ENCODE results near the gene SLC7A4.
A peak's percentile ranks its signal among the peaks of the same experiment; 100 is the strongest.

Gene SLC7A4

GRCh38 chr22:21032868-21033688, 717 bp upstream of the SLC7A4 start:
- no peaks in the 10 kb centered on the region for H3K36me3 ChIP-seq (ENCODE audit: control insufficient read depth in 1 of 2, insufficient read depth in 2 of 2, low read length in 2 of 2)

GRCh38 chr22:21031545-21032036, 770 bp downstream of the SLC7A4 start:
- no peak overlapping the region for H3K27ac ChIP-seq (ENCODE audit: low read length)
- H3K4me1 ChIP-seq (ENCODE audit: control insufficient read depth in 1 of 2, insufficient read depth in 2 of 2, low read length in 2 of 2): peaks cover 0 to 9% of the 10 kb centered on the region in 2 donors
- peak overlapping the region in 1 of 2 donors; percentile 11 for H3K4me3 ChIP-seq (ENCODE audit: low read depth in 1 of 2, low read length in 2 of 2)
- H3K36me3 ChIP-seq (ENCODE audit: control insufficient read depth in 1 of 2, insufficient read depth in 2 of 2, low read length in 2 of 2): no peaks in the 10 kb centered on the region
- peaks cover 3% of the 10 kb centered on the region for H3K27me3 ChIP-seq (ENCODE audit: low read depth, low read length)
- no peaks in the 10 kb centered on the region for H3K9me3 ChIP-seq (ENCODE audit: control insufficient read depth in 1 of 2, low read length in 2 of 2)

More at GRCh38 chr22:21032868-21033688, 717 bp upstream of the SLC7A4 start:
- no peak overlapping the region for H3K27ac ChIP-seq (ENCODE audit: low read length)
- no peaks in the 10 kb centered on the region for H3K9me3 ChIP-seq (ENCODE audit: control insufficient read depth in 1 of 2, low read length in 2 of 2)
- peaks cover 0 to 4% of the 10 kb centered on the region in 2 donors for H3K4me1 ChIP-seq (ENCODE audit: control insufficient read depth in 1 of 2, insufficient read depth in 2 of 2, low read length in 2 of 2)
- peaks cover 3% of the 10 kb centered on the region for H3K27me3 ChIP-seq (ENCODE audit: low read depth, low read length)
- peak overlapping the region in 1 of 2 donors; percentile 45 for H3K4me3 ChIP-seq (ENCODE audit: low read depth in 1 of 2, low read length in 2 of 2)

- Histone ChIP-seq H3K27ac (ENCODE audit: low read length) (no peak overlapping the region), H3K9me3 (ENCODE audit: control insufficient read depth in 1 of 2, low read length in 2 of 2) (no peaks in the 10 kb centered on the region), H3K4me1 (ENCODE audit: control insufficient read depth in 1 of 2, insufficient read depth in 2 of 2, low read length in 2 of 2) (peaks cover 0 to 9% of the 10 kb centered on the region in 2 donors), H3K27me3 (ENCODE audit: low read depth, low read length) (peaks cover 3% of the 10 kb centered on the region), H3K4me3 (ENCODE audit: low read depth in 1 of 2, low read length in 2 of 2) (no peak overlapping the region), H3K36me3 (ENCODE audit: control insufficient read depth in 1 of 2, insufficient read depth in 2 of 2, low read length in 2 of 2) (no peaks in the 10 kb centered on the region)
Observed at GRCh38 chr22:21030621-21031544, 1.5 kb downstream of the SLC7A4 start.

- no peaks in the 10 kb centered on the region for H3K9me3 ChIP-seq (ENCODE audit: control insufficient read depth in 1 of 2, low read length in 2 of 2)
Observed at GRCh38 chr22:21030032-21030431, 2.3 kb downstream of the SLC7A4 start.

GRCh38 chr22:21029486-21030025, 2.8 kb downstream of the SLC7A4 start:
- H3K27ac ChIP-seq (ENCODE audit: low read length): no peak overlapping the region
- peaks cover 3% of the 10 kb centered on the region for H3K27me3 ChIP-seq (ENCODE audit: low read depth, low read length)
- H3K4me3 ChIP-seq (ENCODE audit: low read depth in 1 of 2, low read length in 2 of 2): no peak overlapping the region
- no peaks in the 10 kb centered on the region for H3K9me3 ChIP-seq (ENCODE audit: control insufficient read depth in 1 of 2, low read length in 2 of 2)
- H3K36me3 ChIP-seq (ENCODE audit: control insufficient read depth in 1 of 2, insufficient read depth in 2 of 2, low read length in 2 of 2): no peaks in the 10 kb centered on the region
- H3K4me1 ChIP-seq (ENCODE audit: control insufficient read depth in 1 of 2, insufficient read depth in 2 of 2, low read length in 2 of 2): peaks cover 0 to 9% of the 10 kb centered on the region in 2 donors

More at GRCh38 chr22:21030032-21030431, 2.3 kb downstream of the SLC7A4 start:
- peaks cover 0 to 9% of the 10 kb centered on the region in 2 donors for H3K4me1 ChIP-seq (ENCODE audit: control insufficient read depth in 1 of 2, insufficient read depth in 2 of 2, low read length in 2 of 2)
- no peak overlapping the region for H3K4me3 ChIP-seq (ENCODE audit: low read depth in 1 of 2, low read length in 2 of 2)
- peaks cover 3% of the 10 kb centered on the region for H3K27me3 ChIP-seq (ENCODE audit: low read depth, low read length)
- no peak overlapping the region for H3K27ac ChIP-seq (ENCODE audit: low read length)
- H3K36me3 ChIP-seq (ENCODE audit: control insufficient read depth in 1 of 2, insufficient read depth in 2 of 2, low read length in 2 of 2): no peaks in the 10 kb centered on the region

- H3K27me3 ChIP-seq (ENCODE audit: low read depth, low read length): peaks cover 3% of the 10 kb centered on the region
- no peaks in the 10 kb centered on the region for H3K9me3 ChIP-seq (ENCODE audit: control insufficient read depth in 1 of 2, low read length in 2 of 2)
- no peak overlapping the region for H3K27ac ChIP-seq (ENCODE audit: low read length)
- H3K4me3 ChIP-seq (ENCODE audit: low read depth in 1 of 2, low read length in 2 of 2): no peak overlapping the region
- H3K36me3 ChIP-seq (ENCODE audit: control insufficient read depth in 1 of 2, insufficient read depth in 2 of 2, low read length in 2 of 2): no peaks in the 10 kb centered on the region
- H3K4me1 ChIP-seq (ENCODE audit: control insufficient read depth in 1 of 2, insufficient read depth in 2 of 2, low read length in 2 of 2): peaks cover 0 to 9% of the 10 kb centered on the region in 2 donors
Observed at GRCh38 chr22:21028277-21029251, 3.8 kb downstream of the SLC7A4 start.

- Histone ChIP-seq H3K4me3 (ENCODE audit: low read depth in 1 of 2, low read length in 2 of 2) (no peak overlapping the region), H3K4me1 (ENCODE audit: control insufficient read depth in 1 of 2, insufficient read depth in 2 of 2, low read length in 2 of 2) (peaks cover 0 to 6% of the 10 kb centered on the region in 2 donors), H3K36me3 (ENCODE audit: control insufficient read depth in 1 of 2, insufficient read depth in 2 of 2, low read length in 2 of 2) (no peaks in the 10 kb centered on the region)
Observed at GRCh38 chr22:21026783-21027692, 5.3 kb downstream of the SLC7A4 start.

GRCh38 chr22:21025763-21026755, 6.3 kb downstream of the SLC7A4 start:
- Histone ChIP-seq H3K27ac (ENCODE audit: low read length) (no peak overlapping the region), H3K36me3 (ENCODE audit: control insufficient read depth in 1 of 2, insufficient read depth in 2 of 2, low read length in 2 of 2) (no peaks in the 10 kb centered on the region), H3K4me1 (ENCODE audit: control insufficient read depth in 1 of 2, insufficient read depth in 2 of 2, low read length in 2 of 2) (peaks cover 0 to 5% of the 10 kb centered on the region in 2 donors), H3K9me3 (ENCODE audit: control insufficient read depth in 1 of 2, low read length in 2 of 2) (no peaks in the 10 kb centered on the region), H3K27me3 (ENCODE audit: low read depth, low read length) (peaks cover 3% of the 10 kb centered on the region), H3K4me3 (ENCODE audit: low read depth in 1 of 2, low read length in 2 of 2) (no peak overlapping the region)

More at GRCh38 chr22:21026783-21027692, 5.3 kb downstream of the SLC7A4 start:
- Histone ChIP-seq H3K9me3 (ENCODE audit: control insufficient read depth in 1 of 2, low read length in 2 of 2) (no peaks in the 10 kb centered on the region), H3K27me3 (ENCODE audit: low read depth, low read length) (peaks cover 3% of the 10 kb centered on the region), H3K27ac (ENCODE audit: low read length) (no peak overlapping the region)

GRCh38 chr22:21025266-21025665, 7.1 kb downstream of the SLC7A4 start:
- Histone ChIP-seq H3K27me3 (ENCODE audit: low read depth, low read length) (peaks cover 3% of the 10 kb centered on the region), H3K4me3 (ENCODE audit: low read depth in 1 of 2, low read length in 2 of 2) (no peak overlapping the region), H3K9me3 (ENCODE audit: control insufficient read depth in 1 of 2, low read length in 2 of 2) (no peaks in the 10 kb centered on the region), H3K36me3 (ENCODE audit: control insufficient read depth in 1 of 2, insufficient read depth in 2 of 2, low read length in 2 of 2) (no peaks in the 10 kb centered on the region), H3K4me1 (ENCODE audit: control insufficient read depth in 1 of 2, insufficient read depth in 2 of 2, low read length in 2 of 2) (peaks cover 0 to 5% of the 10 kb centered on the region in 2 donors), H3K27ac (ENCODE audit: low read length) (no peak overlapping the region)
